RWPE1 (cell line): ENCODE measurements around the gene HAPLN2.

Experiments used
- CTCF ChIA-PET: fragments of 350-600 bp; sonication (Branson Sonifier 250); formaldehyde crosslinking; extraction: SDS; loops from one replicate; lab custom pipeline; 2021; lab: Yijun Ruan, JAX
- POLR2A ChIA-PET: fragments of 400-600 bp; formaldehyde crosslinking; extraction: SDS; loops from one replicate; lab custom pipeline; 2020; ENCODE audit warnings: antibody characterized with exemption; ENCODE audit not compliant: low non-redundant PET; lab: Yijun Ruan, JAX
- DNase-seq: peaks from one replicate; pipeline ENCODE4 v3.0.0; 2012; ENCODE audit warnings: low spot score
- H3K27ac ChIP-seq: fragments of 450-650 bp; 2 replicates; pipeline ENCODE4 v1.5.1; 2017
- CTCF ChIP-seq: fragments of 450-650 bp; conservative IDR thresholded peaks from 2 replicates; pipeline ENCODE4 v1.5.1; 2017; ENCODE audit warnings: low read depth, mild to moderate bottlenecking

The HAPLN2 gene

GRCh38 chr1:156648496-156648895 lies 29.3 kb downstream of the HAPLN2 start:
- no peak for TF ChIP-seq CTCF
- ChIA-PET CTCF (interaction anchor here (0.5 to 1.5 kb wide), 8 partner anchors 9 to 285 kb away, joined by 3 to 5 read pairs (median 3); no protein-coding TSS in a partner anchor), POLR2A (no interaction called here)
- DNase-seq, result no peak
- H3K27ac ChIP-seq, result no peak overlapping the region

- no peak overlapping the region for H3K27ac ChIP-seq
- TF ChIP-seq CTCF, result no peak
- ChIA-PET POLR2A (no interaction called here), CTCF (interaction anchor here (0.5 to 1.7 kb wide), 8 partner anchors 9 to 286 kb away, joined by 3 to 5 read pairs (median 4); no protein-coding TSS in a partner anchor)
- no peak for DNase-seq
Observed at GRCh38 chr1:156648951-156649350, 29.7 kb downstream of the HAPLN2 start.

- no peak for DNase-seq
- no peak for TF ChIP-seq CTCF
- ChIA-PET CTCF (no interaction called here), POLR2A (interaction anchor here (0.6 kb wide), 1 partner anchor 32 kb away, joined by 3 read pairs; no protein-coding TSS in a partner anchor)
- H3K27ac ChIP-seq, result no peak overlapping the region
Observed at GRCh38 chr1:156652131-156652991, 33.1 kb downstream of the HAPLN2 start.

GRCh38 chr1:156652992-156653355 lies 33.8 kb downstream of the HAPLN2 start:
- CTCF ChIA-PET, result no interaction called here
- POLR2A ChIA-PET, result no interaction called here
- no peak overlapping the region for H3K27ac ChIP-seq
- no peak for TF ChIP-seq CTCF
- DNase-seq, result no peak

DNA sequence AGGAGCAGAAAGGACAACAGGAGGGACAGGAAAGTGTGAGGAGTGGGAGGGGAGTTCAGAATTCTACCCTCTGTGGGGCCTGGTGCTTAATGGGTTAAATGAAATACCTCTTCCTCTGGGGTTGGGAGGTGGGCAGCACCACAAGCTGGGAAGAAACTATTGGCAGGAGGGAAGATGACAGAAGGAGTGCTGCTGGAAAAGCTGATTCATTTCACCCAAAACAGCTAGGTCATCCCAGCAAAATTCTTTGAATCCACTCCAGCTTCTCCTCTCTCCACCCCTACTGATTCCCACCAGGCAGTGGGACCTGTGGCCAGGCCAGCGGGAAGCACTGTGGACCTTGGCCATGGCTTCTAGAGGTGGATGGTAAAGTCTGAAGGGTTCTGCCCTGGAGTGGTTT lies 35.5 kb downstream of the HAPLN2 start:
- ChIA-PET POLR2A (no interaction called here), CTCF (interaction anchor here (1.3 to 1.6 kb wide), 2 partner anchors 27 to 71 kb away, joined by 6 read pairs; no protein-coding TSS in a partner anchor)
- no peak for TF ChIP-seq CTCF
- DNase-seq, result no peak
- H3K27ac ChIP-seq, result no peak overlapping the region

DNA sequence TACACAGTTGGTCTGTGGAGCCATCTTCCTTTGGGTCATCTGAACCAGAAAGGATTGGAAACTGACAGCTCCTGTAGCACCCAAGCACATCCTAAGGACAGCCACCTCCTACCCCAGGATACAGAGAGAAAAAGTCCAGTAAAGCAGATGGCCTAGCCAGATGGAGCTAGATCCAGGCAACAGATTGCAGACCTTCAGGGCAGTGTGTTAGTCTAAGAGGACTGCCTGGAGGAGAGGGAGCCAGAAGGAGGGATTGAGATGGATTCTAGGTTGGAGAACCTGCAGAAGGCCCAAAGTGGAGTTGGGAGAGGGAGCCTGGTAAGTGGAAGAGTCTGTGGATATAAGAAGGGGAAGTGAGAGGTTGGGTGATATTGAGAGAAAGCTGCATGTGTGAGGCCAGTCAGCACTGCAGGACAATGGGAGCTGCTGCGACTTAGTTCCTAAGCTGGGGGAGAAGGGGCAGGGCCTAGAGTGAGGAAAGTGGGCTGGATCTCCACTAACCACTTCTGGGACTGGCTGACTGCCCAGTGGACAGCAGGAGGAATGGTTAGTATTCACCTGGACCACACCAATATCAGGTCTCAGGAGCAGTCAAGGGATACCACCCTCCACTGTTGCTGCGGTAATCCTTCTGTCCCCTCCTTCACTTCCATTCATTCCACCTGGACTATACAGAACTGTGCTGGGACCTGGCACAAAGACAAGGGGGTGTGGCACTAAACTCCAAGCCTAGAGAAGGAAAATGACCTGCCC lies 36.1 kb downstream of the HAPLN2 start:
- no peak for DNase-seq
- CTCF ChIA-PET, result interaction anchor here (1.1 to 1.6 kb wide), 3 partner anchors 28 to 71 kb away, joined by 4 to 6 read pairs (median 6); no protein-coding TSS in a partner anchor
- no peak for TF ChIP-seq CTCF
- POLR2A ChIA-PET, result no interaction called here
- H3K27ac ChIP-seq, result no peak overlapping the region
